Measurements from ENCODE around the gene VASP. TPM values are rescaled to one million over a fixed set of nuclear protein-coding genes. Genes with fewer than 3 reads are reported as not detected.

VASP gene
- total and polyA plus RNA-seq, 2 of the 4 experiments (the other 2 are of a cell fraction) = 61.1 to 88.8 TPM

DNA sequence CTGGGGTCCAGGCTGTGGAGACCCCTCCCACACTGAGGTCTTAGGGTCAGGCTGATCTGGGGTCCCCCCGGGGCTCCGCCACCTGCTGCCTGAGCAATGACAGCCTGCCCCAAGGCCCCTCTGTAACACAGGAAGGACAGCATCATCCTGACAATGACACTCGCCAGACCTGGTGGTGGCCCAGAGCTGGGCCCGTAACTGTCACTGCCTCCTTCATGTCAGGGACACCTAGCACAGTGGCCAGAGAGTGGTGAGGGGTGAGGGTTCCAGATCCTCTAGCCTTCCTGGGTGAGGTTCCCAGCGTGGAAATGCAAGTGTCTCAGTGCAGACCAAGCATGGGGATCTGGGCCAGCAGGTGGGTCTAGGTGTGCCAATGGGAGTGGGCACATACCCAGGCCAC is 49.6 kb downstream of the VASP start:
- Histone ChIP-seq H2AK9ac (replicated peaks; ENCODE audit: low read depth, low read length, poor library complexity) (no peak overlapping the region), H3K9me1 (ENCODE audit: insufficient read depth, low read length) (no peaks in the 10 kb centered on the region; the same call in 1 of the 2 replicates), H3K4me3 (ENCODE audit: insufficient read depth, low read depth, low read length) (no peak overlapping the region), H3K27ac (ENCODE audit: insufficient read depth, low read length) (no peak overlapping the region), H2AFZ (replicated peaks; ENCODE audit: low read length, poor library complexity) (no peak overlapping the region), H4K5ac (ENCODE audit: low read depth, low read length) (no peak overlapping the region), H3K27me3 (ENCODE audit: control insufficient read depth, insufficient read depth, low read length) (no peaks in the 10 kb centered on the region), H3K9ac (ENCODE audit: low read depth, low read length) (no peak overlapping the region), H4K20me1 (ENCODE audit: insufficient read depth, low read length) (peaks cover 2% of the 10 kb centered on the region; the same call in 1 of the 2 replicates), H3K18ac (ENCODE audit: low read depth, low read length) (no peak overlapping the region), H2BK120ac (ENCODE audit: low read depth, low read length) (no peak overlapping the region), H2BK20ac (ENCODE audit: low read depth, low read length) (no peak overlapping the region), H3K14ac (replicated peaks; ENCODE audit: low read depth, low read length) (no peak overlapping the region), H4K91ac (ENCODE audit: insufficient read depth, low read depth, low read length) (no peak overlapping the region), H3K36me3 (ENCODE audit: control insufficient read depth, insufficient read depth, low read length) (peaks cover 5% of the 10 kb centered on the region), H3K4me1 (ENCODE audit: control insufficient read depth, insufficient read depth, low read length) (no peaks in the 10 kb centered on the region), H3K4ac (ENCODE audit: low read depth, low read length) (no peak overlapping the region), H4K8ac (ENCODE audit: low read depth in 2 of 2, low read length in 2 of 2) (no peak overlapping the region), H3K23ac (ENCODE audit: low read depth, low read length) (no peak overlapping the region), H3K56ac (ENCODE audit: extremely low read depth, insufficient read depth, low read length) (no peak overlapping the region), H3K4me2 (ENCODE audit: low read depth, low read length) (no peak overlapping the region), H2AK5ac (ENCODE audit: low read depth, low read length) (no peak overlapping the region), H2BK5ac (ENCODE audit: low read depth, low read length, poor library complexity, severe bottlenecking) (no peak overlapping the region), H3K9me3 (ENCODE audit: control insufficient read depth, insufficient read depth, low read length) (no peaks in the 10 kb centered on the region), H2BK15ac (ENCODE audit: low read depth, low read length) (no peak overlapping the region), H3K79me1 (ENCODE audit: low read depth in 1 of 2, low read length in 2 of 2) (peaks cover 0 to 16% of the 10 kb centered on the region in 2 experiments; a peak in 3 of 4 replicates)
- in situ Hi-C loops (cut with MboI; ENCODE audit: low sequenced_read_pairs) (no loop called here), intact Hi-C loops (cut with micrococcal nuclease) (loop anchor here (5.0 kb wide), 1 partner anchor 35 kb away; no protein-coding TSS in a partner anchor), dilution Hi-C loops (cut with HindIII; ENCODE audit: low sequenced_read_pairs, unreplicated experiment) (no loop called here)
- TF ChIP-seq RAD21 (IDR thresholded peaks at IDR 0.05; ENCODE audit: low read length) = no peak
- no peak for TF ChIP-seq RCOR1 (IDR thresholded peaks at IDR 0.05; ENCODE audit: insufficient replicate concordance, low read length)
- no peak for TF ChIP-seq RFX5 (IDR thresholded peaks at IDR 0.05; ENCODE audit: low read depth, low read length)
- TF ChIP-seq CEBPB (IDR thresholded peaks at IDR 0.05; ENCODE audit: low read depth, low read length) = no peak
- no peak for TF ChIP-seq MXI1 (IDR thresholded peaks at IDR 0.05; ENCODE audit: borderline replicate concordance, low read depth, low read length)
- TF ChIP-seq SMC3 (IDR thresholded peaks at IDR 0.05; ENCODE audit: low read depth, low read length) = no peak
- TF ChIP-seq FOS (IDR thresholded peaks at IDR 0.05; ENCODE audit: low read depth, low read length) = no peak
- TF ChIP-seq CHD1 (IDR thresholded peaks at IDR 0.05; ENCODE audit: low read depth, low read length) = no peak
- TF ChIP-seq MAFK (IDR thresholded peaks at IDR 0.05; ENCODE audit: low read depth, low read length) = no peak
- TF ChIP-seq, protein P1, sequence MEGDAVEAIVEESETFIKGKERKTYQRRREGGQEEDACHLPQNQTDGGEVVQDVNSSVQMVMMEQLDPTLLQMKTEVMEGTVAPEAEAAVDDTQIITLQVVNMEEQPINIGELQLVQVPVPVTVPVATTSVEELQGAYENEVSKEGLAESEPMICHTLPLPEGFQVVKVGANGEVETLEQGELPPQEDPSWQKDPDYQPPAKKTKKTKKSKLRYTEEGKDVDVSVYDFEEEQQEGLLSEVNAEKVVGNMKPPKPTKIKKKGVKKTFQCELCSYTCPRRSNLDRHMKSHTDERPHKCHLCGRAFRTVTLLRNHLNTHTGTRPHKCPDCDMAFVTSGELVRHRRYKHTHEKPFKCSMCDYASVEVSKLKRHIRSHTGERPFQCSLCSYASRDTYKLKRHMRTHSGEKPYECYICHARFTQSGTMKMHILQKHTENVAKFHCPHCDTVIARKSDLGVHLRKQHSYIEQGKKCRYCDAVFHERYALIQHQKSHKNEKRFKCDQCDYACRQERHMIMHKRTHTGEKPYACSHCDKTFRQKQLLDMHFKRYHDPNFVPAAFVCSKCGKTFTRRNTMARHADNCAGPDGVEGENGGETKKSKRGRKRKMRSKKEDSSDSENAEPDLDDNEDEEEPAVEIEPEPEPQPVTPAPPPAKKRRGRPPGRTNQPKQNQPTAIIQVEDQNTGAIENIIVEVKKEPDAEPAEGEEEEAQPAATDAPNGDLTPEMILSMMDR (conservative IDR thresholded peaks at IDR 0.05; ENCODE audit: low read depth, low read length) = no peak
- TF ChIP-seq, protein P2, sequence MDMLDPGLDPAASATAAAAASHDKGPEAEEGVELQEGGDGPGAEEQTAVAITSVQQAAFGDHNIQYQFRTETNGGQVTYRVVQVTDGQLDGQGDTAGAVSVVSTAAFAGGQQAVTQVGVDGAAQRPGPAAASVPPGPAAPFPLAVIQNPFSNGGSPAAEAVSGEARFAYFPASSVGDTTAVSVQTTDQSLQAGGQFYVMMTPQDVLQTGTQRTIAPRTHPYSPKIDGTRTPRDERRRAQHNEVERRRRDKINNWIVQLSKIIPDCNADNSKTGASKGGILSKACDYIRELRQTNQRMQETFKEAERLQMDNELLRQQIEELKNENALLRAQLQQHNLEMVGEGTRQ (IDR thresholded peaks at IDR 0.05; ENCODE audit: low read depth, low read length) = no peak
- no peak for TF ChIP-seq MAZ (IDR thresholded peaks at IDR 0.05; ENCODE audit: borderline replicate concordance, low read depth, low read length)
- TF ChIP-seq NFE2L2 (IDR thresholded peaks at IDR 0.05; ENCODE audit: low read depth, low read length) = no peak
- TF ChIP-seq BHLHE40 (IDR thresholded peaks at IDR 0.05; ENCODE audit: low read depth, low read length) = no peak
- no peak for TF ChIP-seq POLR2A (IDR thresholded peaks at IDR 0.05; ENCODE audit: low read depth, low read length)
- ATAC-seq (ENCODE audit: low read depth) (no peak), DNase-seq (no peak)
- POLR2A ChIA-PET (ENCODE audit: unreplicated experiment) = no interaction called here
- BruUV-seq (replicated peaks) = no TSS peak
- CTCF ChIA-PET = no interaction called here
- WGBS, 2 experiments (ENCODE audit: extremely low coverage in 2 of 2, insufficient read length in 1 of 2) = no CpG with 5 or more reads among the region's 5 CpGs

Measured in IMR-90 (cell line).